GM12878 (cell line): ENCODE results near the gene CNOT2.

Source experiments
- FOXK2 ChIP-seq: fragments of 450-650 bp; IDR thresholded peaks from 2 replicates; pipeline ENCODE4 v1.6.1; 2017; ENCODE audit warnings: mild to moderate bottlenecking, moderate library complexity
- MYB ChIP-seq: fragments of 150-350 bp; IDR thresholded peaks from 2 replicates; pipeline ENCODE4 v1.6.1; 2014; ENCODE audit warnings: mild to moderate bottlenecking, low read depth, low read length, borderline replicate concordance
- NR2C1 ChIP-seq: fragments of 450-650 bp; IDR thresholded peaks from 2 replicates; pipeline ENCODE4 v1.6.1; 2017; ENCODE audit warnings: antibody characterized with exemption, mild to moderate bottlenecking, moderate library complexity
- POLR2A ChIP-seq: IDR thresholded peaks from 2 replicates; pipeline ENCODE4 v1.6.1; 2011; ENCODE audit warnings: low read depth, mild to moderate bottlenecking, low read length
- POLR2AphosphoS5 ChIP-seq: IDR thresholded peaks from 2 replicates; pipeline ENCODE4 v1.6.1; 2011; ENCODE audit warnings: mild to moderate bottlenecking, low read length, inconsistent platforms
- RELA ChIP-seq: fragments of 450-650 bp; IDR thresholded peaks from 2 replicates; pipeline ENCODE4 v1.8.0; 2014; ENCODE audit warnings: borderline replicate concordance; ENCODE audit not compliant: partially characterized antibody
- SMAD1 ChIP-seq: fragments of 450-650 bp; IDR thresholded peaks from 2 replicates; pipeline ENCODE4 v1.6.1; 2018; ENCODE audit warnings: mild to moderate bottlenecking, low read depth; ENCODE audit not compliant: partially characterized antibody
- SRF ChIP-seq, 2 experiments: IDR thresholded peaks; 2 replicates each; pipeline ENCODE4 v1.6.1; 2011; ENCODE audit warnings: low read depth in 2 of 2, low read length in 2 of 2, mild to moderate bottlenecking in 1 of 2, moderate library complexity in 1 of 2
- TAF1 ChIP-seq: IDR thresholded peaks from 2 replicates; pipeline ENCODE4 v1.6.1; 2011; ENCODE audit warnings: mild to moderate bottlenecking, low read depth, low read length, borderline replicate concordance
- TBL1XR1 ChIP-seq: IDR thresholded peaks from 2 replicates; pipeline ENCODE4 v1.6.1; 2012; ENCODE audit warnings: low read depth, low read length, improper control_type of control experiment
- ZBTB11 ChIP-seq: fragments of 450-650 bp; formaldehyde crosslinking; IDR thresholded peaks from 2 replicates; pipeline ENCODE4 v1.5.0; 2022; ENCODE audit warnings: mild to moderate bottlenecking, missing genetic modification characterization
- ZSCAN29 ChIP-seq: fragments of 450-650 bp; IDR thresholded peaks from 2 replicates; pipeline ENCODE4 v1.6.1; 2017; ENCODE audit warnings: mild to moderate bottlenecking, moderate library complexity
- TF ChIP-seq, protein P1 (sequence below), 3 experiments: IDR thresholded peaks in 2 of 3; conservative IDR thresholded peaks in 1 of 3; 2 replicates each; pipeline ENCODE4 v1.5.1; 2011; ENCODE audit warnings: low read depth in 3 of 3, low read length in 3 of 3, mild to moderate bottlenecking in 3 of 3, control low read depth in 2 of 3, moderate library complexity in 2 of 3, inconsistent platforms in 1 of 3, mixed read lengths in 1 of 3; ENCODE audit not compliant: control insufficient read depth in 2 of 3, insufficient read depth in 1 of 3; ENCODE audit errors: extremely low read depth in 1 of 3

- TF ChIP-seq SRF (IDR thresholded peaks at IDR 0.05; ENCODE audit: low read depth in 2 of 2, low read length in 2 of 2) (no peak), TBL1XR1 (no peak), TAF1 (no peak), POLR2AphosphoS5 (no peak), POLR2A (no peak), ZBTB11 (no peak), SMAD1 (no peak), RELA (no peak), MYB (no peak), NR2C1 (no peak), ZSCAN29 (no peak), FOXK2 (no peak)
- TF ChIP-seq, protein P1, sequence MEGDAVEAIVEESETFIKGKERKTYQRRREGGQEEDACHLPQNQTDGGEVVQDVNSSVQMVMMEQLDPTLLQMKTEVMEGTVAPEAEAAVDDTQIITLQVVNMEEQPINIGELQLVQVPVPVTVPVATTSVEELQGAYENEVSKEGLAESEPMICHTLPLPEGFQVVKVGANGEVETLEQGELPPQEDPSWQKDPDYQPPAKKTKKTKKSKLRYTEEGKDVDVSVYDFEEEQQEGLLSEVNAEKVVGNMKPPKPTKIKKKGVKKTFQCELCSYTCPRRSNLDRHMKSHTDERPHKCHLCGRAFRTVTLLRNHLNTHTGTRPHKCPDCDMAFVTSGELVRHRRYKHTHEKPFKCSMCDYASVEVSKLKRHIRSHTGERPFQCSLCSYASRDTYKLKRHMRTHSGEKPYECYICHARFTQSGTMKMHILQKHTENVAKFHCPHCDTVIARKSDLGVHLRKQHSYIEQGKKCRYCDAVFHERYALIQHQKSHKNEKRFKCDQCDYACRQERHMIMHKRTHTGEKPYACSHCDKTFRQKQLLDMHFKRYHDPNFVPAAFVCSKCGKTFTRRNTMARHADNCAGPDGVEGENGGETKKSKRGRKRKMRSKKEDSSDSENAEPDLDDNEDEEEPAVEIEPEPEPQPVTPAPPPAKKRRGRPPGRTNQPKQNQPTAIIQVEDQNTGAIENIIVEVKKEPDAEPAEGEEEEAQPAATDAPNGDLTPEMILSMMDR (IDR thresholded peaks at IDR 0.05 in 2 of 3, conservative IDR thresholded peaks at IDR 0.05 in 1 of 3; ENCODE audit: control insufficient read depth in 2 of 3, extremely low read depth in 1 of 3, insufficient read depth in 1 of 3, low read depth in 3 of 3, low read length in 3 of 3): no peak
These were observed 156.9 kb downstream of the CNOT2 start for GRCh38 chr12:70400124-70400523.
